ENCODE measurements around the gene KCP. TPM values are rescaled to one million over a fixed set of nuclear protein-coding genes. Genes with fewer than 3 reads are reported as not detected.

KCP gene
- total and polyA plus RNA-seq, 8 donors = 0.08 to 0.95 (median 0.35) TPM

GRCh38 chr7:128909625-128910568 is 612 bp downstream of the KCP start:
- no peaks in the 10 kb centered on the region for H3K9me3 ChIP-seq
- peak overlapping the region in 3 of 4 donors; percentile 1 to 27 (median 10) for H3K4me3 ChIP-seq
- H3K4me1 ChIP-seq = no peaks in the 10 kb centered on the region
- FAIRE-seq (no peak), DNase-seq (peak in 3 of 6 donors; percentile 12 to 64 (median 54)), ATAC-seq (peak; percentile 27 to 47 (median 36))
- 17 to 18% methylated on average over 39 to 42 of the region's 42 CpGs for WGBS, 2 donors
- no peaks in the 10 kb centered on the region for H3K27me3 ChIP-seq
- TF ChIP-seq, protein P1, sequence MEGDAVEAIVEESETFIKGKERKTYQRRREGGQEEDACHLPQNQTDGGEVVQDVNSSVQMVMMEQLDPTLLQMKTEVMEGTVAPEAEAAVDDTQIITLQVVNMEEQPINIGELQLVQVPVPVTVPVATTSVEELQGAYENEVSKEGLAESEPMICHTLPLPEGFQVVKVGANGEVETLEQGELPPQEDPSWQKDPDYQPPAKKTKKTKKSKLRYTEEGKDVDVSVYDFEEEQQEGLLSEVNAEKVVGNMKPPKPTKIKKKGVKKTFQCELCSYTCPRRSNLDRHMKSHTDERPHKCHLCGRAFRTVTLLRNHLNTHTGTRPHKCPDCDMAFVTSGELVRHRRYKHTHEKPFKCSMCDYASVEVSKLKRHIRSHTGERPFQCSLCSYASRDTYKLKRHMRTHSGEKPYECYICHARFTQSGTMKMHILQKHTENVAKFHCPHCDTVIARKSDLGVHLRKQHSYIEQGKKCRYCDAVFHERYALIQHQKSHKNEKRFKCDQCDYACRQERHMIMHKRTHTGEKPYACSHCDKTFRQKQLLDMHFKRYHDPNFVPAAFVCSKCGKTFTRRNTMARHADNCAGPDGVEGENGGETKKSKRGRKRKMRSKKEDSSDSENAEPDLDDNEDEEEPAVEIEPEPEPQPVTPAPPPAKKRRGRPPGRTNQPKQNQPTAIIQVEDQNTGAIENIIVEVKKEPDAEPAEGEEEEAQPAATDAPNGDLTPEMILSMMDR (IDR thresholded peaks at IDR 0.05) = no peak
- no peak overlapping the region for H3K27ac ChIP-seq
- intact Hi-C loops (cut with DNase I) = loop anchor here in 2 of 3 donors (5.0 to 10.0 kb wide), 2 partner anchors 177 to 295 kb away; no protein-coding TSS in a partner anchor
- no peaks in the 10 kb centered on the region for H3K36me3 ChIP-seq

DNA sequence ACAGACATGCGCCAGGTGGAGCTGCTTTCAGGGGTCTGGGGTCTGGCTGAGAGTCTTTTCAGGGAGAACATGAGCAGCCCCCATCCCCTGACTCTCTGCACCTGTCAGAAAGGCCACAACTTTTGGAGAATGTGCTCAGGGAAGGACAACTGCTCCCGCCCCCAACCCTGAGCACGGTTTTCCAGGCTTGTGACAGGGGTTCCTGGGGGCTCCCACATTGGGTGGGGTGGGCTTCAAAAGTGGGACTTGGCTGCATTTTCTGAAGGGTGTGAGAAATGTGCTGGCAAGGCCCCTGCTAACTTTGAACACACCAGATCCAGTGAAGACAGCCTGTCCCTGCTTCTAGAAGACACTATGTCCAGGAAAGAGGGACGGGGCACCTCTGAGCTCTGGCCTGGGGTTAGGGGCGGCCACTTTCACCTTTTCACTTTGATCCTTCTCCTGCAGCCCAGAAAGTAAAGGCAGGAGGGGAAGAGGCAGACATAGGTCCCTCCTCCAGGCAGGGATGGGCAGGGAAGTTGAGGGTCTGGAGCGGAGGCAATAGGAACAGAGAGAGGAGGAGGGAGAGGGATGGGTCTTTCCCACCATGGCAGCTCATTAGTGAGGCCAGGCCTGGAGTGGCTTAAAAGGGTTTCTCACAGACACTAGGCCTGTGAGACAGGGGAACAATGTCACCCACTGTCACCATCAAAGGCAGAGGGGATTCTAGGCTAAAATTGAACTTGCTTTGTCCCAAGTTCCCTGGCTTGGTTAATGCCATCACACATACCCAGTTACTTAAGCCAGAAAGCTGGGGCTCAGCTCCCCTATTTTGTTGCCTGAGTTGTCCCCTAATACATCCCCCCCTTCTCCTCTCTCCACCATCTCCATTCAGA is 1.5 kb downstream of the KCP start:
- Histone ChIP-seq H3K27ac (no peak overlapping the region), H3K27me3 (no peaks in the 10 kb centered on the region), H3K4me3 (no peak overlapping the region), H3K4me1 (no peaks in the 10 kb centered on the region), H3K9me3 (no peaks in the 10 kb centered on the region), H3K36me3 (no peaks in the 10 kb centered on the region)
- WGBS, 2 donors = 76 to 93% methylated on average over 6 of the region's 6 CpGs
- DNase-seq (peak in 1 of 6 donors; percentile 5), FAIRE-seq (no peak), ATAC-seq (no peak)
- intact Hi-C loops (cut with DNase I) = loop anchor here in 2 of 3 donors (5.0 to 10.0 kb wide), 2 partner anchors 178 to 296 kb away; no protein-coding TSS in a partner anchor
- TF ChIP-seq, protein P1 (IDR thresholded peaks at IDR 0.05) = no peak

DNA sequence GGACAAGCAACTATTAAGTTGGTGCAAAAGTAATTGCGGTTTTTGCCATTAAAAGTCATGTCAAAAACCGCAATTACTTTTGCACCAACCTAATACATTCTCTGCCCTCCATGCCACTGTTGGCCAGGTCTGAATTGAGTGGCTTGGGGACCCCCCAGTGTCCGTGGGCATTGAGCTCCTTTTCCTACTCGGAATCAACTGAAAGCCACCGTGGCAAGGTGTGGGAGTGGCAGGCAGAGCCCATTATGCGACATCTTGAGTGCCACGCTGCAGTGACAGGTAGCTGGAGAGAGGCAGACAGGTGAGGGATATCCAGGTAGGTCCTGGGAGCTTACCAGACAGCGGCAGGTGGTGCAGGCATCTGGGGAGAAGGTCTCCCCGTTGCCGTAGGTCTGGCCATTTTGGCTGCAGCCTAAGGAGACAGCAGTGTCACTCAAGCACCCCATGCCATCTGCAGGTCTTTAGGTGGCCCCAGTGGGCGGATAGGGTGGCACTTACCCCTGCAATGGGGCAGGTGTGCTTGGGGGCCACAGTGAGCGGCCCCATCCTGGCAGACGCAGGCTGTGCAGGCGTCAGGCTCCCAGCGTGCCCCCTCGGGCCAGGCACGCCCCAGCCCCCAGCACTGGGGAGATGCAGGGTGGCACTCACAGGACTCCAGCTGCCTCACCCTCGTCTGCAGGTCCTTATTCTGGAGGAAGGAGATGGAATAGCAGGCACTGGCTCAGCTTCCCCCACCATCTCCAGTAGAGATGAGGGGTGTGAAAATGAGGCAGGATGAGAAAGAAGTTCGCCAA is 3.5 kb downstream of the KCP start:
- TF ChIP-seq, protein P1 (IDR thresholded peaks at IDR 0.05) = no peak
- intact Hi-C loops (cut with DNase I) = loop anchor here in 2 of 3 donors (5.0 to 10.0 kb wide), 2 partner anchors 180 to 298 kb away; no protein-coding TSS in a partner anchor
- 64 to 69% methylated on average over 16 to 19 of the region's 19 CpGs for WGBS, 2 donors
- Histone ChIP-seq H3K27ac (no peak overlapping the region), H3K27me3 (no peaks in the 10 kb centered on the region), H3K4me3 (no peak overlapping the region), H3K9me3 (no peaks in the 10 kb centered on the region), H3K36me3 (no peaks in the 10 kb centered on the region), H3K4me1 (no peaks in the 10 kb centered on the region)
- DNase-seq (peak in 1 of 6 donors; percentile 9), FAIRE-seq (no peak), ATAC-seq (no peak)

GRCh38 chr7:128906001-128906765 is 4.3 kb downstream of the KCP start:
- ATAC-seq (no peak), FAIRE-seq (no peak), DNase-seq (peak in 1 of 6 donors; percentile 9)
- H3K4me3 ChIP-seq = no peak overlapping the region
- TF ChIP-seq, protein P1 (IDR thresholded peaks at IDR 0.05) = no peak
- intact Hi-C loops (cut with DNase I) = loop anchor here in 2 of 3 donors (5.0 to 10.0 kb wide), 2 partner anchors 181 to 299 kb away; no protein-coding TSS in a partner anchor
- H3K4me1 ChIP-seq = no peaks in the 10 kb centered on the region
- H3K27me3 ChIP-seq = no peaks in the 10 kb centered on the region
- H3K36me3 ChIP-seq = no peaks in the 10 kb centered on the region
- H3K27ac ChIP-seq = no peak overlapping the region
- 64 to 75% methylated on average over 5 of the region's 5 CpGs for WGBS, 2 donors
- no peaks in the 10 kb centered on the region for H3K9me3 ChIP-seq

Measured in pancreas (tissue), 10 donors.